Measurements from ENCODE around the gene OR5B17.

The OR5B17 gene

GRCh38 chr11:58354727-58355126 is 4.1 kb downstream of the OR5B17 start:
- TF ChIP-seq CTCF (conservative IDR thresholded peaks at IDR 0.05; ENCODE audit: low read length), result no peak

GRCh38 chr11:58345204-58345603 is 13.7 kb downstream of the OR5B17 start:
- no peak for DNase-seq (ENCODE audit: low read depth)
- H3K4me3 ChIP-seq (ENCODE audit: low read length), result no peak overlapping the region
- no peak for TF ChIP-seq CTCF (conservative IDR thresholded peaks at IDR 0.05; ENCODE audit: low read length)

More at GRCh38 chr11:58354727-58355126, 4.1 kb downstream of the OR5B17 start:
- no peak for DNase-seq (ENCODE audit: low read depth)
- H3K4me3 ChIP-seq (ENCODE audit: low read length), result no peak overlapping the region

GRCh38 chr11:58334708-58335107 is 24.2 kb downstream of the OR5B17 start:
- peak; percentile 76 for DNase-seq (ENCODE audit: low read depth)
- no peak overlapping the region for H3K4me3 ChIP-seq (ENCODE audit: low read length)
- no peak for TF ChIP-seq CTCF (conservative IDR thresholded peaks at IDR 0.05; ENCODE audit: low read length)

DNA sequence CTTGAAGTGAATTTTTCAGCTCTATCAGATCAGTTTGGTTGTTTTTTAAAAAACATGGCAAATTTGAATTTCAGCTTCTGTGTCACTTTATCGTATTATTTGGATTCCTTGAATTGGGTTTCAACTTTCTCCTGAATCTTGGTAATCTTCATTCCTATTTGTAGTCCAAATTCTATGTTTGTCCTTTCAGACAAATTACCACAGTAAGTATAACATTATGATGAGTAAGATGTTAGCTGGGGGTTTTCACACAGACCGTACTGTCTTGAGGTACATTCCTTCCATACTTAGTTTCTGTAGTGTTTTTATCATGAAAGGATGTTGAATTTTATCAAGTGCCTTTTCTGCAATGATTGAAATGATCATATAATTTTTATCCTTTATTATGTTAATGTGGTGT is 28.0 kb downstream of the OR5B17 start:
- peak; percentile 70 for DNase-seq (ENCODE audit: low read depth)
- H3K4me3 ChIP-seq (ENCODE audit: low read length), result no peak overlapping the region
- TF ChIP-seq CTCF (conservative IDR thresholded peaks at IDR 0.05; ENCODE audit: low read length), result no peak

DNA sequence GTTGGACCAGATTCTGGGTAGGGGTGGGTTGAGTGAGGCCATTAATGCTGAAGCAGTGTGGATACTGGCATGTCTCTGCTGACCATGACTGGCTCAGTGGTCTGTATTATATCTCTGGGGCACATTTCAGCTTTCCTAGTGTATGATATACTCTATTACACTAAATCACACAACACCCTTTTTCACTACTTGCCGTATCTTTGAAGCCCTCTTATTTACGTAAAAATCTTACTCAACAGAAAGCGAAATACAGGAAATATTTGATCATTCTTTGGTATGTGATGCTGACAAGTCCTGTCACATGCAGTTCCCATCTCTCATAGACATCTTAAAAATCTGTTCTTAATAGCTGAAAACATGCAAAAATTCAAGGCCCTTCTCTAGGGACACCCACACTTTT is 40.3 kb downstream of the OR5B17 start:
- DNase-seq (ENCODE audit: low read depth), result peak; percentile 80
- no peak overlapping the region for H3K4me3 ChIP-seq (ENCODE audit: low read length)
- no peak for TF ChIP-seq CTCF (conservative IDR thresholded peaks at IDR 0.05; ENCODE audit: low read length)

DNA sequence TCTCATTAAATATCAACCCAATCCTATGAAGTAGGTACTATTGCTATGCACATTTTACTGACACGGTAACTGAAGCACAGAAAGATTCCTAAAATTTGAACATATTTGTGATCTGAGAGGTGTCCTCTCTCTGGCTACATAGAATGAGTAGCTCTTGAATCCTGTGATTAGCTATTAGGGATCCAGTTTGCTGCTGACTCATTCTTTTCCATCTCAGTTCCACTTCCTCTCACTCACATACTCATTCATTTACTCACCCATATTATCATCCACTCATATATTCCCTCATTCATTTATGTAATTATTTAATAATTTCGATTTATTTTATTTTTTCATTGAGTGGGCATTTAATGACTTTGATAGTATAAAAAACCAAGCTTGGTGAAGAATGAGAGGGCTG is 42.7 kb downstream of the OR5B17 start:
- no peak for TF ChIP-seq CTCF (conservative IDR thresholded peaks at IDR 0.05; ENCODE audit: low read length)
- H3K4me3 ChIP-seq (ENCODE audit: low read length), result no peak overlapping the region
- peak; percentile 39 for DNase-seq (ENCODE audit: low read depth)

All from AG10803 (cell line).